Trophoblast cell (in vitro differentiated cells and primary cell): ENCODE data around the gene HLCS.

Experiments
- DNase-seq, 2 donors: peaks; one replicate each; pipeline ENCODE4 v3.0.0-alpha.2; 2016
- H2AFZ ChIP-seq: 2 replicates; pipeline ENCODE4 v1.6.1; 2013; ENCODE audit warnings: low read length, moderate library complexity, mild to moderate bottlenecking; ENCODE audit not compliant: insufficient read depth, poor library complexity
- H2AK5ac ChIP-seq: 2 replicates; pipeline ENCODE4 v1.6.1; 2013; ENCODE audit warnings: mild to moderate bottlenecking, low read length
- H2BK120ac ChIP-seq: 2 replicates; pipeline ENCODE4 v1.6.1; 2013; ENCODE audit warnings: low read length, mild to moderate bottlenecking, moderate library complexity; ENCODE audit not compliant: insufficient read depth, poor library complexity
- H2BK12ac ChIP-seq: 2 replicates; pipeline ENCODE4 v1.6.1; 2013; ENCODE audit warnings: mild to moderate bottlenecking, low read length, moderate library complexity
- H2BK5ac ChIP-seq: 2 replicates; pipeline ENCODE4 v1.6.1; 2013; ENCODE audit warnings: low read length, low read depth, moderate library complexity, mild to moderate bottlenecking; ENCODE audit not compliant: poor library complexity
- H3K14ac ChIP-seq: 2 replicates; pipeline ENCODE4 v1.6.1; 2013; ENCODE audit warnings: mild to moderate bottlenecking, low read length
- H3K18ac ChIP-seq: 2 replicates; pipeline ENCODE4 v1.6.1; 2013; ENCODE audit warnings: mild to moderate bottlenecking, low read length
- H3K23ac ChIP-seq: 2 replicates; pipeline ENCODE4 v1.6.1; 2013; ENCODE audit warnings: low read length
- H3K27ac ChIP-seq: 2 replicates; pipeline ENCODE4 v1.5.1; 2013; ENCODE audit warnings: low read depth, mild to moderate bottlenecking, inconsistent platforms, low read length, moderate library complexity
- H3K27me3 ChIP-seq: 2 replicates; pipeline ENCODE4 v1.6.1; 2013; ENCODE audit warnings: inconsistent platforms, mild to moderate bottlenecking, low read length, moderate library complexity; ENCODE audit not compliant: insufficient read depth
- H3K36me3 ChIP-seq, 2 experiments: 1 replicate in 1 of 2; 2 replicates in 1 of 2; pipeline ENCODE4 v1.6.1; 2013; ENCODE audit warnings: low read length in 2 of 2, mild to moderate bottlenecking in 2 of 2, moderate library complexity in 1 of 2; ENCODE audit not compliant: insufficient read depth in 2 of 2, control insufficient read depth in 1 of 2
- H3K4ac ChIP-seq: 2 replicates; pipeline ENCODE4 v1.6.1; 2013; ENCODE audit warnings: low read depth, mild to moderate bottlenecking, low read length, moderate library complexity
- H3K4me1 ChIP-seq, 2 experiments: 1 replicate in 1 of 2; 2 replicates in 1 of 2; pipeline ENCODE4 v1.6.1; 2013; ENCODE audit warnings: low read length in 2 of 2, mild to moderate bottlenecking in 2 of 2, moderate library complexity in 1 of 2; ENCODE audit not compliant: insufficient read depth in 2 of 2, control insufficient read depth in 1 of 2
- H3K4me2 ChIP-seq: 2 replicates; pipeline ENCODE4 v1.6.1; 2013; ENCODE audit warnings: inconsistent platforms, mild to moderate bottlenecking, low read length, moderate library complexity
- H3K4me3 ChIP-seq: 2 replicates; pipeline ENCODE4 v1.5.1; 2013; ENCODE audit warnings: mild to moderate bottlenecking, low read depth, low read length, inconsistent platforms
- H3K79me1 ChIP-seq: one replicate; pipeline ENCODE4 v1.6.1; 2013; ENCODE audit warnings: low read length
- H3K79me2 ChIP-seq: 2 replicates; pipeline ENCODE4 v1.6.1; 2013; ENCODE audit warnings: low read length, mild to moderate bottlenecking; ENCODE audit not compliant: control insufficient read depth, insufficient read depth, poor library complexity
- H3K9ac ChIP-seq: 2 replicates; pipeline ENCODE4 v1.6.1; 2013; ENCODE audit warnings: mild to moderate bottlenecking, low read length
- H3K9me3 ChIP-seq: 2 replicates; pipeline ENCODE4 v1.6.1; 2013; ENCODE audit warnings: low read depth, mild to moderate bottlenecking, control low read depth, inconsistent platforms, low read length; ENCODE audit not compliant: insufficient read depth
- H4K12ac ChIP-seq: 2 replicates; pipeline ENCODE4 v1.6.1; 2013; ENCODE audit warnings: low read depth, mild to moderate bottlenecking, low read length, moderate library complexity
- H4K8ac ChIP-seq: 2 replicates; pipeline ENCODE4 v1.6.1; 2013; ENCODE audit warnings: low read depth, mild to moderate bottlenecking, low read length, moderate library complexity
- H4K91ac ChIP-seq: one replicate; pipeline ENCODE4 v1.6.1; 2013; ENCODE audit warnings: low read depth, mild to moderate bottlenecking, low read length, moderate library complexity
- WGBS: extraction: QIAGEN DNeasy Blood & Tissue Kit; methylation state at CpG from one replicate; pipeline ENCODE4 v1.1.7; 2013; ENCODE audit warnings: missing lambda C conversion rate; ENCODE audit not compliant: insufficient read length, insufficient coverage; ENCODE audit errors: extremely low coverage; 5-methylcytosine and 5-hydroxymethylcytosine counted together

Gene HLCS

GRCh38 chr21:36879827-36880226 lies 86.6 kb downstream of the HLCS start:
- no peak for DNase-seq
- no peak overlapping the region for H2AK5ac ChIP-seq
- WGBS = no CpG with 5 or more reads among the region's 4 CpGs

GRCh38 chr21:36877741-36878140 lies 88.7 kb downstream of the HLCS start:
- Histone ChIP-seq H4K8ac (no peak overlapping the region), H3K18ac (no peak overlapping the region), H3K27me3 (no peaks in the 10 kb centered on the region), H3K4me3 (no peak overlapping the region), H2AFZ (no peak overlapping the region), H3K4me1 (no peaks in the 10 kb centered on the region), H2BK120ac (no peak overlapping the region), H3K23ac (no peak overlapping the region), H3K79me2 (no peaks in the 10 kb centered on the region), H3K9ac (no peak overlapping the region), H3K79me1 (no peaks in the 10 kb centered on the region), H2AK5ac (no peak overlapping the region), H3K4ac (no peak overlapping the region), H3K14ac (no peak overlapping the region), H3K4me2 (no peak overlapping the region), H4K91ac (no peak overlapping the region), H3K36me3 (no peaks in the 10 kb centered on the region), H3K9me3 (peaks cover 9% of the 10 kb centered on the region), H3K27ac (no peak overlapping the region), H4K12ac (no peak overlapping the region), H2BK12ac (no peak overlapping the region), H2BK5ac (no peak overlapping the region)
- no peak for DNase-seq

More at GRCh38 chr21:36879827-36880226, 86.6 kb downstream of the HLCS start:
- Histone ChIP-seq H3K36me3 (no peaks in the 10 kb centered on the region), H2BK120ac (no peak overlapping the region), H3K27ac (no peak overlapping the region), H3K9ac (no peak overlapping the region), H3K79me1 (no peaks in the 10 kb centered on the region), H3K4ac (no peak overlapping the region), H3K9me3 (peaks cover 10% of the 10 kb centered on the region), H4K12ac (no peak overlapping the region), H3K4me2 (no peak overlapping the region), H2BK5ac (no peak overlapping the region), H4K91ac (no peak overlapping the region), H3K27me3 (no peaks in the 10 kb centered on the region), H3K4me1 (no peaks in the 10 kb centered on the region), H2BK12ac (no peak overlapping the region), H3K18ac (no peak overlapping the region), H3K4me3 (no peak overlapping the region), H3K79me2 (no peaks in the 10 kb centered on the region), H3K23ac (no peak overlapping the region), H4K8ac (no peak overlapping the region), H3K14ac (no peak overlapping the region), H2AFZ (no peak overlapping the region)

DNA sequence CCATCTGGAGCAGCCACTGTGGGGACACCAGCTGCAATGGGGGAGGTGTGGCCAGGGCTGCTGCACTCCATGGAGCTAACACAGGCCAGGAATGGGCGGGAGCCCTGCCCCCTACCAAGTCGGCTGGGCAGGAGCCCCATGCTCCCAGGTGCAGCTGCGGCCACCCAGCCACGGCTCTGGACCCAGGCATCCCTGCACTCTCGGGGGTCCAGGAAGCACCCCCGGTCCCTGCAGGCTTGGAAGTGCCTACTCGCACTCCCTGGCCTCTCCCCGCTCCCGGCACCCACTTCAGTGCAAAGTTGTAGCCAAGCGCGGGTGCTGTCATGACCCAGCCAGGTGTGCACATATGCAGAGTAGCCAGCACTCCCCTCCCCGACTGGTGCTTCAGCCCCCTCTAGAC lies 91.8 kb downstream of the HLCS start:
- peaks cover 8% of the 10 kb centered on the region for H3K9me3 ChIP-seq
- no peak overlapping the region for H4K91ac ChIP-seq
- H2AFZ ChIP-seq = no peak overlapping the region
- no peaks in the 10 kb centered on the region for H3K27me3 ChIP-seq
- H3K9ac ChIP-seq = no peak overlapping the region
- no peaks in the 10 kb centered on the region for H3K4me1 ChIP-seq
- H3K18ac ChIP-seq = no peak overlapping the region
- WGBS = no CpG with 5 or more reads among the region's 12 CpGs
- no peaks in the 10 kb centered on the region for H3K79me2 ChIP-seq
- no peak overlapping the region for H3K4me3 ChIP-seq
- no peaks in the 10 kb centered on the region for H3K79me1 ChIP-seq
- no peak overlapping the region for H2AK5ac ChIP-seq
- H4K12ac ChIP-seq = no peak overlapping the region
- H3K27ac ChIP-seq = no peak overlapping the region
- H2BK120ac ChIP-seq = no peak overlapping the region
- H3K23ac ChIP-seq = no peak overlapping the region
- H2BK12ac ChIP-seq = no peak overlapping the region
- H3K4me2 ChIP-seq = no peak overlapping the region
- no peak overlapping the region for H2BK5ac ChIP-seq
- no peak overlapping the region for H3K4ac ChIP-seq
- H4K8ac ChIP-seq = no peak overlapping the region
- DNase-seq = no peak
- H3K14ac ChIP-seq = no peak overlapping the region
- no peaks in the 10 kb centered on the region for H3K36me3 ChIP-seq

GRCh38 chr21:36873513-36873912 lies 93.0 kb downstream of the HLCS start:
- Histone ChIP-seq H3K4ac (no peak overlapping the region), H3K14ac (no peak overlapping the region), H3K9ac (no peak overlapping the region), H2AK5ac (no peak overlapping the region), H3K79me1 (no peaks in the 10 kb centered on the region), H3K27ac (no peak overlapping the region), H3K23ac (no peak overlapping the region), H2BK120ac (no peak overlapping the region), H3K4me3 (no peak overlapping the region), H3K36me3 (no peaks in the 10 kb centered on the region), H3K9me3 (peaks cover 9% of the 10 kb centered on the region), H3K79me2 (no peaks in the 10 kb centered on the region), H3K27me3 (no peaks in the 10 kb centered on the region), H4K12ac (no peak overlapping the region), H2BK12ac (no peak overlapping the region), H3K4me1 (no peaks in the 10 kb centered on the region), H2BK5ac (no peak overlapping the region), H3K18ac (no peak overlapping the region), H2AFZ (no peak overlapping the region), H3K4me2 (no peak overlapping the region), H4K8ac (no peak overlapping the region), H4K91ac (no peak overlapping the region)
- DNase-seq = peak; percentile 36 to 49
- no CpG with 5 or more reads among the region's 1 CpG for WGBS
